ENCODE data around the gene PLA2G4A. TPM values are rescaled to one million over a fixed set of nuclear protein-coding genes. Genes with fewer than 3 reads are reported as not detected.

PLA2G4A gene
- total RNA-seq, 4 donors from 2014 or later, result 3.0 to 4.6 (median 4.1) TPM

GRCh38 chr1:186798960-186799688 is 29.6 kb upstream of the PLA2G4A start:
- no peak for DNase-seq (ENCODE audit: extremely low spot score)
- Histone ChIP-seq H3K27ac (replicated peaks in 1 of 4) (no peak overlapping the region), H3K9me3 (no peaks in the 10 kb centered on the region), H3K36me3 (no peaks in the 10 kb centered on the region), H3K4me1 (no peaks in the 10 kb centered on the region), H3K27me3 (no peaks in the 10 kb centered on the region), H3K4me3 (no peak overlapping the region)
- TF ChIP-seq, protein P1, sequence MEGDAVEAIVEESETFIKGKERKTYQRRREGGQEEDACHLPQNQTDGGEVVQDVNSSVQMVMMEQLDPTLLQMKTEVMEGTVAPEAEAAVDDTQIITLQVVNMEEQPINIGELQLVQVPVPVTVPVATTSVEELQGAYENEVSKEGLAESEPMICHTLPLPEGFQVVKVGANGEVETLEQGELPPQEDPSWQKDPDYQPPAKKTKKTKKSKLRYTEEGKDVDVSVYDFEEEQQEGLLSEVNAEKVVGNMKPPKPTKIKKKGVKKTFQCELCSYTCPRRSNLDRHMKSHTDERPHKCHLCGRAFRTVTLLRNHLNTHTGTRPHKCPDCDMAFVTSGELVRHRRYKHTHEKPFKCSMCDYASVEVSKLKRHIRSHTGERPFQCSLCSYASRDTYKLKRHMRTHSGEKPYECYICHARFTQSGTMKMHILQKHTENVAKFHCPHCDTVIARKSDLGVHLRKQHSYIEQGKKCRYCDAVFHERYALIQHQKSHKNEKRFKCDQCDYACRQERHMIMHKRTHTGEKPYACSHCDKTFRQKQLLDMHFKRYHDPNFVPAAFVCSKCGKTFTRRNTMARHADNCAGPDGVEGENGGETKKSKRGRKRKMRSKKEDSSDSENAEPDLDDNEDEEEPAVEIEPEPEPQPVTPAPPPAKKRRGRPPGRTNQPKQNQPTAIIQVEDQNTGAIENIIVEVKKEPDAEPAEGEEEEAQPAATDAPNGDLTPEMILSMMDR (IDR thresholded peaks at IDR 0.05), result no peak
- TF ChIP-seq POLR2A (IDR thresholded peaks at IDR 0.05; ENCODE audit: low read depth) (no peak), POLR2AphosphoS5 (IDR thresholded peaks at IDR 0.05) (no peak), EP300 (IDR thresholded peaks at IDR 0.05) (no peak)
- intact Hi-C loops (cut with DNase I), result no loop called here
- 71% methylated on average over 4 of the region's 4 CpGs for WGBS

- intact Hi-C loops (cut with DNase I), result no loop called here
- TF ChIP-seq POLR2A (IDR thresholded peaks at IDR 0.05; ENCODE audit: low read depth) (no peak), EP300 (IDR thresholded peaks at IDR 0.05) (no peak), POLR2AphosphoS5 (IDR thresholded peaks at IDR 0.05) (no peak)
- TF ChIP-seq, protein P1 (IDR thresholded peaks at IDR 0.05), result no peak
- no peak for DNase-seq (ENCODE audit: extremely low spot score)
- Histone ChIP-seq H3K9me3 (no peaks in the 10 kb centered on the region), H3K36me3 (no peaks in the 10 kb centered on the region), H3K4me3 (no peak overlapping the region), H3K27ac (replicated peaks in 1 of 4) (no peak overlapping the region), H3K27me3 (no peaks in the 10 kb centered on the region), H3K4me1 (no peaks in the 10 kb centered on the region)
These were observed 29.1 kb upstream of the PLA2G4A start for GRCh38 chr1:186799689-186800054.

DNA sequence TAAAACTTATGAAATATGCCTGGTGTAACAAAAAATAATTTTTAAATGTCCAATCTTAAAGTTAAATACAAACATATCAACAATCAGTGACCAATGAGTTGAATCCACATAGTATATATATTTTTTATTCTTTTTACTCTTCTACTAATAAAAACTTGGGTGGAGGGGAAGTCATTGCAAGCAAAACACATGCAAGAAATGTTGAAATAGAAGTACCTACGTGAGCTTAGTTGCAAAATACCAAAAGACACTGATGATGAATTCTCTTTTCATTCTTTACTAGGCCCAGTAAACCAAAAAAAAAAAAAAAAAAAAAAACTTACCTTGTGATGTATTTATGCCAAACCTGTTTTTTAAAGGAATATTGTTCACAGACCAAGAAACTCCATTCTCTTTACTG is 26.4 kb upstream of the PLA2G4A start:
- intact Hi-C loops (cut with DNase I), result no loop called here
- no peak for DNase-seq (ENCODE audit: extremely low spot score)
- Histone ChIP-seq H3K9me3 (no peaks in the 10 kb centered on the region), H3K4me3 (no peak overlapping the region), H3K27ac (replicated peaks in 1 of 4) (no peak overlapping the region), H3K27me3 (no peaks in the 10 kb centered on the region), H3K36me3 (no peaks in the 10 kb centered on the region), H3K4me1 (no peaks in the 10 kb centered on the region)
- TF ChIP-seq EP300 (IDR thresholded peaks at IDR 0.05), result no peak
- no peak for TF ChIP-seq POLR2AphosphoS5 (IDR thresholded peaks at IDR 0.05)
- TF ChIP-seq POLR2A (IDR thresholded peaks at IDR 0.05; ENCODE audit: low read depth), result no peak
- TF ChIP-seq, protein P1 (IDR thresholded peaks at IDR 0.05), result no peak
- WGBS, result 71% methylated on average over 1 of the region's 1 CpG

DNA sequence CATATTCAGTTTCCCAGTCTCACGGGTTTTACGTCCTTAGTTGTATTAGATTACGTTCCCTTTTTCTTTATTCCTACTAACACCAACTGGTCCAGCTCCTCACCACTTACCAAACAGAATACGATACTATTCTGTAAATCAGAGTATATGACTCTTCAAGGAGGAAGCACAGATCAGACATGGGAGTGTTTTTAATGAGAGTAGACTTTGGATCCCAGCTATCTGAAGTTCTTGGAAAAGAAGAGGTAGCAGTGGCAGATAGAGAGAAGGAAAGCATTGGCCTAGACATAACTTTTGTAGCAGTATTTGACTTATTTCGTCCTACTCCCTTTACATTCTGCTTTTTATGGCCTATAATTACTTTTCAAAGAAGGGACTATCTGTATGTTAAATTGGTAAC is 24.1 kb upstream of the PLA2G4A start:
- H3K36me3 ChIP-seq, result no peaks in the 10 kb centered on the region
- 74% methylated on average over 5 of the region's 5 CpGs for WGBS
- no peak for TF ChIP-seq EP300 (IDR thresholded peaks at IDR 0.05)
- no peak for TF ChIP-seq POLR2A (IDR thresholded peaks at IDR 0.05; ENCODE audit: low read depth)
- TF ChIP-seq, protein P1 (IDR thresholded peaks at IDR 0.05), result no peak
- no peak for TF ChIP-seq POLR2AphosphoS5 (IDR thresholded peaks at IDR 0.05)
- no peaks in the 10 kb centered on the region for H3K4me1 ChIP-seq
- no peaks in the 10 kb centered on the region for H3K27me3 ChIP-seq
- DNase-seq (ENCODE audit: extremely low spot score), result no peak
- no peak overlapping the region for H3K4me3 ChIP-seq
- H3K9me3 ChIP-seq, result no peaks in the 10 kb centered on the region
- intact Hi-C loops (cut with DNase I), result no loop called here
- H3K27ac ChIP-seq (replicated peaks in 1 of 4), result no peak overlapping the region

DNA sequence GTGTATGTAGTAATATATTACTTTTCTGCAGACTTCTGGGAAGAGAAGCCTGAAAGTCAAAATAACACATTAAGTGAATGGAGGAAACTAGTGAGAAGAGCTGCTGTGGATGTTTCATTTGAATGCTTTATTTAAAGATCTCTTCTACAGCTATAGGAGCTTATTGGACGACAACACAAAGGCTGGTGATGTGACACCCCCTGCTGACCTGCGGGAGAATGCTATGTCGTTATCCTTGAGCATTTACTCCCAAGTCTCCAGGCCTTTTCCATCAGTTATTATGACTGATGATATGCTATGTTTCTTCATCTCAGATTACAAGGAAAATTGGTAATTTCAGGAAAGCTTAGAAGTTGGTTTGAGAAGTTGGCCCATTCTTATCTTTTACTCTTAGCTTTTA is 22.3 kb upstream of the PLA2G4A start:
- 59% methylated on average over 3 of the region's 3 CpGs for WGBS
- Histone ChIP-seq H3K4me3 (no peak overlapping the region), H3K36me3 (no peaks in the 10 kb centered on the region), H3K4me1 (no peaks in the 10 kb centered on the region), H3K27me3 (no peaks in the 10 kb centered on the region), H3K9me3 (no peaks in the 10 kb centered on the region), H3K27ac (replicated peaks in 1 of 4) (no peak overlapping the region)
- intact Hi-C loops (cut with DNase I), result no loop called here
- no peak for TF ChIP-seq POLR2A (IDR thresholded peaks at IDR 0.05; ENCODE audit: low read depth)
- TF ChIP-seq, protein P1 (IDR thresholded peaks at IDR 0.05), result peak in 1 of 3 experiments; percentile 26
- DNase-seq (ENCODE audit: extremely low spot score), result no peak
